H1 (cell line): ENCODE results near the gene SPANXB1. TPM values are rescaled to one million over a fixed set of nuclear protein-coding genes. Genes with fewer than 3 reads are reported as not detected.

Source experiments
- CTCF ChIA-PET: fragments of 300-600 bp; sonication (Branson Sonifier 250); formaldehyde crosslinking; loops from one replicate; lab custom pipeline; 2021; ENCODE audit not compliant: partially characterized antibody; lab: Charles Lee
- POLR2A ChIA-PET: fragments of 300-600 bp; sonication (Branson Sonifier 250); formaldehyde crosslinking; loops from one replicate; lab custom pipeline; 2021; ENCODE audit warnings: inconsistent platforms; ENCODE audit not compliant: partially characterized antibody; lab: Charles Lee
- DNase-seq, 2 experiments: peaks; one replicate each; pipeline versions ENCODE4 v3.0.0 to v3.0.0-alpha.2; 2010 to 2022; ENCODE audit warnings: low spot score in 2 of 2, low read depth in 1 of 2, mixed read lengths in 1 of 2
- FAIRE-seq: peaks from 2 replicates; lab custom pipeline; 2011; peaks lifted over from hg19 to GRCh38; lab: Jason Lieb, UNC
- H2AFZ ChIP-seq: 2 replicates; pipeline ENCODE4 v1.8.1; 2012; ENCODE audit warnings: low read length, inconsistent platforms
- H2AK5ac ChIP-seq: 2 replicates; pipeline ENCODE4 v1.6.1; 2013; ENCODE audit warnings: low read depth, low read length
- H2BK120ac ChIP-seq: replicated peaks from 2 replicates; pipeline ENCODE3; 2013; ENCODE audit warnings: low read depth, low read length, inconsistent platforms
- H2BK12ac ChIP-seq: 2 replicates; pipeline ENCODE4 v1.6.1; 2013; ENCODE audit warnings: low read depth, low read length
- H2BK15ac ChIP-seq: 2 replicates; pipeline ENCODE4 v1.6.1; 2013; ENCODE audit warnings: low read length
- H2BK20ac ChIP-seq: 2 replicates; pipeline ENCODE4 v1.6.1; 2013; ENCODE audit warnings: low read length
- H2BK5ac ChIP-seq: 2 replicates; pipeline ENCODE4 v1.6.1; 2013; ENCODE audit warnings: low read depth, low read length
- H3K14ac ChIP-seq: 2 replicates; pipeline ENCODE4 v1.6.1; 2013; ENCODE audit warnings: inconsistent platforms; ENCODE audit not compliant: insufficient read length
- H3K18ac ChIP-seq: 2 replicates; pipeline ENCODE4 v1.6.1; 2013; ENCODE audit warnings: low read length; ENCODE audit errors: extremely low read depth
- H3K23ac ChIP-seq: 2 replicates; pipeline ENCODE4 v1.6.1; 2013; ENCODE audit warnings: inconsistent platforms; ENCODE audit not compliant: insufficient read length
- H3K23me2 ChIP-seq: 2 replicates; pipeline ENCODE4 v1.6.1; 2013; ENCODE audit warnings: low read depth, low read length
- H3K27ac ChIP-seq: 2 replicates; pipeline ENCODE4 v1.6.1; 2011; ENCODE audit warnings: low read depth, low read length, inconsistent platforms
- H3K27me3 ChIP-seq, 4 experiments: replicated peaks in 1 of 4; 1 replicate in 1 of 4; 2 replicates in 3 of 4; pipeline versions ENCODE4 v1.6.1 to v1.8.1; 2011 to 2013; ENCODE audit warnings: low read length in 3 of 4, mild to moderate bottlenecking in 3 of 4, inconsistent platforms in 2 of 4, mixed read lengths in 2 of 4, moderate library complexity in 1 of 4; ENCODE audit not compliant: control insufficient read depth in 3 of 4, insufficient read depth in 3 of 4; ENCODE audit errors: extremely low read depth in 1 of 4
- H3K36me3 ChIP-seq, 4 experiments: 2 replicates each; pipeline versions ENCODE4 v1.6.1 to v1.8.1; 2011 to 2013; ENCODE audit warnings: mild to moderate bottlenecking in 4 of 4, low read length in 3 of 4, moderate library complexity in 2 of 4, control low read depth in 1 of 4, inconsistent platforms in 1 of 4; ENCODE audit not compliant: insufficient read depth in 4 of 4, control insufficient read depth in 2 of 4
- H3K4ac ChIP-seq: replicated peaks from 2 replicates; pipeline ENCODE3; 2013; ENCODE audit warnings: low read length, low read depth, mixed read lengths, inconsistent platforms; ENCODE audit not compliant: insufficient read length
- H3K4me1 ChIP-seq, 4 experiments: replicated peaks in 1 of 4; 1 replicate in 1 of 4; 2 replicates in 3 of 4; pipeline versions ENCODE4 v1.6.1 to v1.8.1; 2011 to 2013; ENCODE audit warnings: low read length in 3 of 4, inconsistent platforms in 2 of 4, mixed read lengths in 1 of 4; ENCODE audit not compliant: insufficient read depth in 4 of 4, control insufficient read depth in 3 of 4
- H3K4me2 ChIP-seq, 2 experiments: 2 replicates each; pipeline versions ENCODE4 v1.6.1 to v1.8.1; 2011 to 2013; ENCODE audit warnings: low read depth in 2 of 2, low read length in 2 of 2, control low read depth in 1 of 2, inconsistent platforms in 1 of 2, mild to moderate bottlenecking in 1 of 2; ENCODE audit not compliant: insufficient read depth in 1 of 2
- H3K4me3 ChIP-seq, 4 experiments: fragments of 200-600, 300-600 bp in 1 of 4; sonication (generic), shearing (Covaris generic), sonication (Bioruptor Twin) in 1 of 4; 2 replicates each; pipeline versions ENCODE4 v1.5.1 to v1.8.1; 2011 to 2016; ENCODE audit warnings: low read length in 4 of 4, low read depth in 3 of 4, control low read depth in 2 of 4, inconsistent platforms in 2 of 4, mild to moderate bottlenecking in 2 of 4, mixed read lengths in 1 of 4, moderate library complexity in 1 of 4; ENCODE audit not compliant: insufficient read depth in 2 of 4; ENCODE audit errors: extremely low read depth in 1 of 4
- H3K56ac ChIP-seq: replicated peaks from 2 replicates; pipeline ENCODE3; 2013; ENCODE audit warnings: low read depth, mild to moderate bottlenecking, mixed read lengths, low read length, inconsistent platforms; ENCODE audit not compliant: insufficient read length
- H3K79me1 ChIP-seq: 2 replicates; pipeline ENCODE4 v1.6.1; 2013; ENCODE audit warnings: low read depth, low read length, control low read depth
- H3K79me2 ChIP-seq, 2 experiments: 2 replicates each; pipeline versions ENCODE4 v1.6.1 to v1.8.1; 2012 to 2013; ENCODE audit warnings: low read length in 2 of 2, mild to moderate bottlenecking in 2 of 2, inconsistent platforms in 1 of 2; ENCODE audit not compliant: insufficient read depth in 2 of 2, control insufficient read depth in 1 of 2
- H3K9ac ChIP-seq, 4 experiments: replicated peaks in 1 of 4; 1 replicate in 1 of 4; 2 replicates in 3 of 4; pipeline versions ENCODE4 v1.6.1 to v1.8.1; 2011 to 2013; ENCODE audit warnings: low read depth in 3 of 4, low read length in 3 of 4, control low read depth in 2 of 4, mild to moderate bottlenecking in 2 of 4, moderate library complexity in 2 of 4, inconsistent platforms in 1 of 4; ENCODE audit errors: extremely low read depth in 1 of 4
- H3K9me3 ChIP-seq, 2 experiments: 2 replicates each; pipeline versions ENCODE4 v1.6.1 to v1.8.1; 2012 to 2013; ENCODE audit warnings: mild to moderate bottlenecking in 2 of 2, moderate library complexity in 2 of 2, control low read depth in 1 of 2, inconsistent platforms in 1 of 2, low read depth in 1 of 2, low read length in 1 of 2, mixed read lengths in 1 of 2; ENCODE audit not compliant: insufficient read depth in 2 of 2
- H4K20me1 ChIP-seq, 2 experiments: replicated peaks in 1 of 2; 2 replicates each; pipeline versions ENCODE3 to v1.8.1; 2011 to 2013; ENCODE audit warnings: inconsistent platforms in 2 of 2, low read length in 2 of 2, mild to moderate bottlenecking in 1 of 2; ENCODE audit not compliant: insufficient read depth in 2 of 2, control insufficient read depth in 1 of 2
- H4K5ac ChIP-seq: 2 replicates; pipeline ENCODE4 v1.6.1; 2013; ENCODE audit warnings: low read length, low read depth, mixed read lengths, inconsistent platforms; ENCODE audit not compliant: insufficient read length
- H4K8ac ChIP-seq: 2 replicates; pipeline ENCODE4 v1.8.0; 2013; ENCODE audit warnings: mild to moderate bottlenecking, moderate library complexity, low read length, inconsistent platforms; ENCODE audit not compliant: insufficient read depth; ENCODE audit errors: extremely low read depth
- H4K91ac ChIP-seq: replicated peaks from 2 replicates; pipeline ENCODE3; 2013; ENCODE audit warnings: low read length, mixed read lengths, inconsistent platforms; ENCODE audit not compliant: insufficient read length
- BCL11A ChIP-seq, 2 experiments: IDR thresholded peaks; one replicate each; pipeline ENCODE4 v1.6.1; 2011; ENCODE audit warnings: low read depth in 2 of 2, low read length in 2 of 2, mild to moderate bottlenecking in 2 of 2
- CBX5 ChIP-seq: fragments of 300-800, 300-1000 bp; sonication (generic); IDR thresholded peaks from 2 replicates; pipeline ENCODE4 v1.7.1; 2016; ENCODE audit warnings: antibody characterized with exemption, low read length, low read depth
- CHD1 ChIP-seq: IDR thresholded peaks from 2 replicates; pipeline ENCODE4 v1.6.1; 2012; ENCODE audit warnings: low read depth, low read length, improper control_type of control experiment
- CREB1 ChIP-seq: IDR thresholded peaks from 2 replicates; pipeline ENCODE4 v1.6.1; 2012; ENCODE audit warnings: inconsistent platforms
- EZH2 ChIP-seq: fragments of 200-600 bp; sonication (generic); IDR thresholded peaks from 2 replicates; pipeline ENCODE4 v1.7.1; 2012; ENCODE audit warnings: low read depth, mild to moderate bottlenecking, moderate library complexity, low read length, inconsistent platforms; ENCODE audit not compliant: severe bottlenecking
- FOSL1 ChIP-seq: IDR thresholded peaks from 2 replicates; pipeline ENCODE4 v1.6.1; 2011; ENCODE audit warnings: mild to moderate bottlenecking, low read depth, low read length, moderate library complexity; ENCODE audit not compliant: insufficient read depth
- HDAC2 ChIP-seq, 2 experiments: fragments of 300-600 bp in 1 of 2; sonication (generic) in 1 of 2; IDR thresholded peaks; 2 replicates each; pipeline ENCODE4 v1.6.1; 2011 to 2012; ENCODE audit warnings: low read depth in 2 of 2, low read length in 2 of 2, mild to moderate bottlenecking in 2 of 2, moderate library complexity in 2 of 2, borderline replicate concordance in 1 of 2, inconsistent platforms in 1 of 2
- JUN ChIP-seq: IDR thresholded peaks from 2 replicates; pipeline ENCODE4 v1.6.1; 2011; ENCODE audit warnings: low read depth, mild to moderate bottlenecking, improper control_type of control experiment, low read length
- POLR2A ChIP-seq, 2 experiments: IDR thresholded peaks; 1 replicate in 1 of 2; 2 replicates in 1 of 2; pipeline ENCODE4 v1.6.1; 2011; ENCODE audit warnings: low read depth in 2 of 2, low read length in 2 of 2, mild to moderate bottlenecking in 2 of 2; ENCODE audit errors: control extremely low read depth in 1 of 2
- POU5F1 ChIP-seq: IDR thresholded peaks from 2 replicates; pipeline ENCODE4 v1.6.1; 2011; ENCODE audit warnings: low read depth, mild to moderate bottlenecking, low read length, moderate library complexity
- RAD21 ChIP-seq, 2 experiments: IDR thresholded peaks in 1 of 2; conservative IDR thresholded peaks in 1 of 2; 2 replicates each; pipeline ENCODE4 v1.6.1; 2011; ENCODE audit warnings: low read depth in 2 of 2, low read length in 2 of 2, improper control_type of control experiment in 1 of 2, inconsistent platforms in 1 of 2, mild to moderate bottlenecking in 1 of 2, moderate library complexity in 1 of 2
- RBBP5 ChIP-seq: IDR thresholded peaks from 2 replicates; pipeline ENCODE4 v1.7.1; 2012; ENCODE audit warnings: low read depth, mild to moderate bottlenecking, inconsistent platforms, low read length, moderate library complexity, borderline replicate concordance
- SP1 ChIP-seq: IDR thresholded peaks from 2 replicates; pipeline ENCODE4 v1.6.1; 2011; ENCODE audit warnings: low read depth, low read length
- SP2 ChIP-seq: IDR thresholded peaks from 2 replicates; pipeline ENCODE4 v1.6.1; 2012; ENCODE audit warnings: mild to moderate bottlenecking, low read length, inconsistent platforms
- SRF ChIP-seq: IDR thresholded peaks from 2 replicates; pipeline ENCODE4 v1.6.1; 2011; ENCODE audit warnings: mild to moderate bottlenecking, low read depth, low read length, moderate library complexity
- YY1 ChIP-seq: IDR thresholded peaks from 2 replicates; pipeline ENCODE4 v1.6.1; 2011; ENCODE audit warnings: low read depth, mild to moderate bottlenecking, low read length
- WGBS, 2 experiments: shearing (Covaris generic) in 1 of 2; methylation state at CpG; one replicate each; pipeline versions ENCODE4 v1.1.6 to v1.1.7; 2013 to 2015; ENCODE audit warnings: low lambda C conversion rate in 2 of 2, mixed read lengths in 2 of 2, inconsistent platforms in 1 of 2, low coverage in 1 of 2, missing lambda C conversion rate in 1 of 2; ENCODE audit not compliant: insufficient replicate concordance in 2 of 2, insufficient coverage in 1 of 2, insufficient read length in 1 of 2; ENCODE audit errors: extremely low coverage in 1 of 2, missing lambda C conversion rate in 1 of 2; 5-methylcytosine and 5-hydroxymethylcytosine counted together
- polyA plus RNA-seq, 7 experiments: library from polyadenylated mRNA; depleted of rRNA in 3 of 7; stranded (reverse) in 5 of 7; unstranded in 2 of 7; fragments of >200 nt in 5 of 7; fragments of 200-250 nt in 2 of 7; gene quantifications; 1 replicate in 5 of 7; 2 replicates in 1 of 7; 4 replicates in 1 of 7; pipeline versions ENCODE4 v1.2.1 to v1.2.3, GENCODE V29; 2011 to 2013; ENCODE audit warnings: missing spikeins in 2 of 7, mixed read lengths in 2 of 7
- total RNA-seq: library from RNA; stranded (reverse); fragmentation: NEBNext Ultra II Directional; extraction: Animal tissue kit (Norgen Biotek cat#: 25700); gene quantifications from 2 replicates; pipeline ENCODE4 v1.2.1, GENCODE V29; 2021

Gene SPANXB1
- total and polyA plus RNA-seq, 2 of the 8 experiments (the other 6 are each of a cell fraction or from before 2014, with no cell fraction given) = 0.57 TPM; not detected in 1

- CTCF ChIA-PET = no interaction called here
- TF ChIP-seq POLR2A (IDR thresholded peaks at IDR 0.05; ENCODE audit: control extremely low read depth in 1 of 2, low read depth in 2 of 2, low read length in 2 of 2) (no peak), RAD21 (IDR thresholded peaks at IDR 0.05 in 1 of 2, conservative IDR thresholded peaks at IDR 0.05 in 1 of 2; ENCODE audit: low read depth in 2 of 2, low read length in 2 of 2) (no peak), CHD1 (no peak), FOSL1 (no peak), CREB1 (no peak), BCL11A (IDR thresholded peaks at IDR 0.05; ENCODE audit: low read depth in 2 of 2, low read length in 2 of 2) (no peak), SP1 (no peak), YY1 (no peak), EZH2 (no peak), POU5F1 (no peak), SP2 (no peak), SRF (no peak), RBBP5 (no peak), JUN (no peak), CBX5 (no peak), HDAC2 (IDR thresholded peaks at IDR 0.05; ENCODE audit: borderline replicate concordance in 1 of 2, low read depth in 2 of 2, low read length in 2 of 2) (no peak)
Measured at GRCh38 chrX:140983730-140984129, 18.7 kb upstream of the SPANXB1 start.

More at GRCh38 chrX:140983730-140984129, 18.7 kb upstream of the SPANXB1 start:
- Histone ChIP-seq H3K27me3 (no peaks in the 10 kb centered on the region), H3K79me2 (no peaks in the 10 kb centered on the region), H3K36me3 (no peaks in the 10 kb centered on the region), H3K9ac (no peak overlapping the region), H2BK12ac (no peak overlapping the region), H3K4ac (no peak overlapping the region), H2AFZ (no peak overlapping the region), H3K14ac (no peak overlapping the region), H3K4me1 (no peaks in the 10 kb centered on the region), H2BK120ac (no peak overlapping the region), H3K4me3 (no peak overlapping the region), H4K20me1 (no peaks in the 10 kb centered on the region), H4K8ac (no peak overlapping the region), H2BK20ac (no peak overlapping the region), H2AK5ac (no peak overlapping the region), H4K5ac (no peak overlapping the region), H3K4me2 (no peak overlapping the region), H3K23me2 (no peaks in the 10 kb centered on the region), H2BK5ac (no peak overlapping the region), H3K79me1 (no peaks in the 10 kb centered on the region), H3K18ac (no peak overlapping the region), H2BK15ac (no peak overlapping the region), H3K27ac (no peak overlapping the region), H3K23ac (no peak overlapping the region), H3K56ac (no peak overlapping the region), H4K91ac (no peak overlapping the region), H3K9me3 (no peaks in the 10 kb centered on the region)
- WGBS, 2 experiments = 100% methylated on average over 1 of the region's 1 CpG; no CpG with 5 or more reads in 1 of the 2 experiments
- FAIRE-seq (no peak), DNase-seq (no peak)
- POLR2A ChIA-PET = no interaction called here
